NCI-H226 (cell line): Measurements from ENCODE around the gene VPS50.

ENCODE experiments used
- DNase-seq: peaks from one replicate; pipeline ENCODE4 v3.0.0-alpha.2; 2015

The VPS50 gene, protein sequence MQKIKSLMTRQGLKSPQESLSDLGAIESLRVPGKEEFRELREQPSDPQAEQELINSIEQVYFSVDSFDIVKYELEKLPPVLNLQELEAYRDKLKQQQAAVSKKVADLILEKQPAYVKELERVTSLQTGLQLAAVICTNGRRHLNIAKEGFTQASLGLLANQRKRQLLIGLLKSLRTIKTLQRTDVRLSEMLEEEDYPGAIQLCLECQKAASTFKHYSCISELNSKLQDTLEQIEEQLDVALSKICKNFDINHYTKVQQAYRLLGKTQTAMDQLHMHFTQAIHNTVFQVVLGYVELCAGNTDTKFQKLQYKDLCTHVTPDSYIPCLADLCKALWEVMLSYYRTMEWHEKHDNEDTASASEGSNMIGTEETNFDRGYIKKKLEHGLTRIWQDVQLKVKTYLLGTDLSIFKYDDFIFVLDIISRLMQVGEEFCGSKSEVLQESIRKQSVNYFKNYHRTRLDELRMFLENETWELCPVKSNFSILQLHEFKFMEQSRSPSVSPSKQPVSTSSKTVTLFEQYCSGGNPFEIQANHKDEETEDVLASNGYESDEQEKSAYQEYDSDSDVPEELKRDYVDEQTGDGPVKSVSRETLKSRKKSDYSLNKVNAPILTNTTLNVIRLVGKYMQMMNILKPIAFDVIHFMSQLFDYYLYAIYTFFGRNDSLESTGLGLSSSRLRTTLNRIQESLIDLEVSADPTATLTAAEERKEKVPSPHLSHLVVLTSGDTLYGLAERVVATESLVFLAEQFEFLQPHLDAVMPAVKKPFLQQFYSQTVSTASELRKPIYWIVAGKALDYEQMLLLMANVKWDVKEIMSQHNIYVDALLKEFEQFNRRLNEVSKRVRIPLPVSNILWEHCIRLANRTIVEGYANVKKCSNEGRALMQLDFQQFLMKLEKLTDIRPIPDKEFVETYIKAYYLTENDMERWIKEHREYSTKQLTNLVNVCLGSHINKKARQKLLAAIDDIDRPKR

DNA sequence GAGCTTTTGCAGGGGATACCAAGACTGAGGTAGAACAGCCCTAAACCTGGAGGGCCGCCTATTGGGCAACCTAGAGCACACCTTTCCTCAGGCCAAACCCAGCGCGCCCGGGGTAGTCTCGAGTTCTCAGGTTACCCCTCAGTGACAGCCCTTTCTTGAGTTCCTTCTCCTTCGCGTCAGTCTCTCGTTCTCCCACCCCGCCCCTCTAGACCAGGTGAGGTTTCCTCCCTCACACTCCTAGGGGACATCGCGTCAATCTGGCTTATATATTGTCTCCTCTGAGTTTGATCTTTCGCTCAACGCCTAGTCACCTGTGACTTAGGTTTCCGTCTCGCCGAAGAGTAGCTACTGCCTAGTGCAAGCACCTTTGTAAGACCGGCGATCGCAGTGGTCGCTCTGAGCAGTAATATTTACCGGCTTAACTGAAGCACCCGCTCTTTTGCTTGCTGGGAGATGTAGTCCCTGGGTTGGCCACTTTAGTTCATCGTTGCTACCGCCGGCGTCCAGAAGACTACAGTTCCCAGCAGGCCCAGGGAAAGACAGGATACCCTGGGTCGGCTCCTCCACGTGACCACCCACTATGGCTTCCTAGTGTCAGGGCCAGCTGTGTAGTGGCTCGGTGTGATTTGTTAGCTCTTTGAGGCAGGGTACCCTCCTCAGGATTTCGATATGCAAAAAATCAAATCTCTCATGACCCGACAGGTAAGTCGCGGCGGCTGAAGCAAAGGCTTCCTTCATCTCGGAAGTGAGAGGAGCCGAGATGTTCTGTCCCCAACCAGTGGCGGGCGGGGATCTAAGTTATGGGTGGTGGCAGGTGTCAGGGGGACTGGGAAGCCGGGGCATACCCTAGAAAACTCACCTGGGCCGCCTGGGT, at the start of gene VPS50:
TSS of gene VPS50 (plus strand) at position 568 of the 874 bp plus-strand sequence. CDS start at position 670, 102 bp downstream.
- peak; percentile 98 for DNase-seq

DNA sequence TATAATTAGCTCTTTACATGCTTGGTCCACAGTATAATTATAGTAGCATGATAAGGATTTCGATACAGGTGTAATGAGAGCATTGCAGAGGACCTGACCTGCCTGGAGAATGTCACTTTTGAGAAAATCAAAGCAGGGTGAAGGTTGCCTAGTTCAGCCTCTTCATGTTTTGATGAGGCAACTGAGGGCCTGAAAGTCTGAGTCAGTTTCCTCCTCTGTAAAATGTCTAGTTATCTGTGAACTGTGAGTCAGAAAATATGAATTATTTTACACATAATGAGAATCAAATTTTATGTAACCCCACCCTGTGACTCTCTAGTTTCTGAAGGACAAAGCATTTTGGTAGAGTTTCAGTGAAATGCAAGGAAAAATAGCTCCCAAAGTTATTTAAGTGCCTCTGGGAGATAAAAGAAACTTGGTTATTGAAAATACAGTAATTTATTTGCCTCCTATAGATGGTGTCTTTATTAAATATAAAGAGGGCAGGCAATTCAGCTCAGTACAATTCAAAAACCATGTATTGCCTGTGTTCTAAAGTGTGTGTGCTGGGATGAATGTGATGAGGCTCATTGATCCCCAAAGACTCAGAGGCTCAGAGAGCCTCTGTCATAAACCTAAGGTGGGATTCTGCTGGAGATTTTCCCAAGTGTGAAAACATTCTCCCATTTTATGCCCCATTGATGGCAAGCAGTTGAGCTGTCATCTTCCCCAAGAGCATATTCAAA, 46.7 kb upstream of the VPS50 start:
- DNase-seq, result peak; percentile 74

DNA sequence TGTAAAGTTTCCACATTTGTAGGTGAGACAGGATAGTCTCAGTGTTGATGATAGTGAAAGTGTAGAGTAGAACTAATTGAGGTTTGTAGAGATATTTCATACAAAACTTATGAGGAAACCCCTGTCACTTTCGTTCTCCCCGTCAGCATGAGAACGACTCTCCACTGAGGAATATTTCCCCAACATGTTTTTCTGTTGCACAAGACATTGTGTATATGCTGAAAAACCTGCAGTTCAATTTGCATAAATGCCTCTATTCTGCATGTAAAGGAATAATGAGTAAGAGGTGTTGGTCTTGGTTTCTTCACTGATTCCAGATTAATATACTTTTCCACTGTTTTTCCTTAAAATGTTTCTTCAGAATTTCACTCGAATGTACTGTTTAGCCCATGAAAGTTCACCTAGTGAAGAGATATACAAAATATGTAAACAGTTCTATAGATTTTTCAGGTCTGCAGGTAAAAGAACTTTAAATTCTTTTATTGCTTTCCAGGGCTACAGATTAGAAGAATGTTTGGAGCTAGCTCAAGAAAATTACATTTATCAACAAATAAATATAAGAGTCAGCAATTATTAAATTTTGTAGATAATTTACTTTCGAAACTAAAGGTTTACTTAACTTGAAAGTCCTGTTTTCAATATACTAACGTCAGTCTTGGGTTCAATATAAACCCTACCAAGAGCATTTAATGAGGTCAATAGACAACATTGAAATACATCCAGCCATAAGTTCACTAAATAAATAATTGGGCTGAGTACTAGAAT, 43.1 kb upstream of the VPS50 start:
- DNase-seq, result no peak

GRCh38 chr7:93194386-93194785, 37.8 kb upstream of the VPS50 start:
- DNase-seq, result peak; percentile 51

DNA sequence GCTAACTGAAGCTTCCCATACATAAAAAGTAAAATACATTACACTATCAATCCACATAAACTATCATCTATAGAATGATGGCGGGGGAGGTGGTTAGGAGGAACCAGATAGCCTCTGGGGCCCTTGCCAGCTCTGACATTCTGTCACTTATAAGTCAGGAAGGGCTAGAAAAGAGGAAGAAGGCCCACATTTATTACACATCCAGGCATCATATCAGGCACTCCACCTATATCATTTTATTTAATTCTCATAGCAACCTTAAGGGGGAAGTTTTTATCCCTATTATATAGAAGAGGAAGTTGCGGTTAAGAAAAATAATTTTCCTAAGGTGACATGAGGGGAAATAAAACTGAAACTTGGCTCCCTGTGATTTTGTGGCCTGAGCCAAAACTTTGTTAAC, 35.8 kb upstream of the VPS50 start:
- no peak for DNase-seq

GRCh38 chr7:93198472-93198871, 33.7 kb upstream of the VPS50 start:
- no peak for DNase-seq

- DNase-seq, result no peak
Observed at GRCh38 chr7:93202594-93203250, 29.4 kb upstream of the VPS50 start.

GRCh38 chr7:93203496-93203895, 28.7 kb upstream of the VPS50 start:
- DNase-seq, result no peak

DNA sequence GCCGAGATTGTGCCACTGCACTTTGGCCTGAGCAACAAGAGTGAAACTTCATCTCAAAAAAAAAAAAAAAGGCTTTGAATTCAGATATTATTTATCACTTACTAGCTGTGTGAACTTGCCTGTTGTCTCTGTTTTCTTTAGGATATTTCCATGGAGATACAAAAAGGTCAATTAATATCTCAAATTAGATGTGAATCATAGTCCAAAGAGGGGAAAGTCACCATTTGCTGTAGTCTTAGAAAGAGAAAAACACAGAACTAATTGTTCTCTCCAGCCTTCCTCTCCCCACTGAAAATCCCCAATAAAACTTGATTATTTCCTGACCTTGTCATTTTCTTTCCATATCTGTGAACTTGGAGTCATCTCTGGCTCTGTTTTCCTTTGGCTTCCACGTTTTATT, 27.1 kb upstream of the VPS50 start:
- no peak for DNase-seq

- DNase-seq, result no peak
Observed at GRCh38 chr7:93211228-93211818, 20.8 kb upstream of the VPS50 start.

- no peak for DNase-seq
Observed at GRCh38 chr7:93212881-93213280, 19.3 kb upstream of the VPS50 start.

GRCh38 chr7:93218997-93219827, 13.0 kb upstream of the VPS50 start:
- no peak for DNase-seq

GRCh38 chr7:93219868-93220267, 12.3 kb upstream of the VPS50 start:
- no peak for DNase-seq

GRCh38 chr7:93226310-93226709, 5.9 kb upstream of the VPS50 start, which contains the start of gene HEPACAM2:
Gene HEPACAM2 (minus strand): TSS chr7:93226469.
- DNase-seq, result no peak

DNA sequence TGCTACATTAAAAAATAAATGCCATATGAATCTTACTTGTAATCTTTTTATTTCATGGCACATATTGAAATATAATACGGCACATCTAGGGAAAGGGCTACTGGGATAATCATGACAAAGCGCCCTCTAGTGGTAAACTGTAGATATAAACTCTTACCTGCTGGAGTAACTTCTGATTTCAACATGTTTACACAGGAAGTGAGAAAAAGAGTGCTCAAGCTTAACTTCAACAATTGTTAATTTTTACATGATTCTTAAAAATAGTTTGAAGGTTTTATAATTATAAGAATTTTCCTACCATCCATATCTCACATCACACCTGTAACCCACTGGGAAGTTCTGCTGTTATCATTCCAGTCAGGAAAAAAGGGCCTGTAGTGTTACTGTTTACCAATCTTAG, 3.9 kb upstream of the VPS50 start:
- DNase-seq, result peak; percentile 39

GRCh38 chr7:93231259-93231658, 907 bp upstream of the VPS50 start:
- DNase-seq, result no peak

- DNase-seq, result no peak
Observed at GRCh38 chr7:93232673-93233018, 480 bp downstream of the VPS50 start.

DNA sequence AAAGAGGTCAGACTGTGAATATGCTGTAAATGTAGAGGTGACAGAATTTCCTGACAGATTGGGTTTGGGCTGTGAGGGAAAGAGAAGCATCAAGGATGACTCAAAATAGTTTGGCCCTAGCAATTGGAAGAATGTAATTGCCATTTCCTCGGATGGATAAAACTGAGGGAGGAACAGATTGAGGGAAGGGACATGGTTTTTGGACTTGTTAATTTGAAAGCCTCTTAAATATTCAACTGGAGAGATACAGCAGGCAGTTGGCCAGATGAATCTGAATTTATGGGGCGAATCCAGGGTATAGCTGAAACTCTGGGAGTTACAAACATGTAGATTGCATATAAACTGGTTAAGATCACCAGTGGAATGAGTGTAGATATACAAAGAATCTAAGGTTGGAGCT, 3.4 kb downstream of the VPS50 start:
- no peak for DNase-seq

DNA sequence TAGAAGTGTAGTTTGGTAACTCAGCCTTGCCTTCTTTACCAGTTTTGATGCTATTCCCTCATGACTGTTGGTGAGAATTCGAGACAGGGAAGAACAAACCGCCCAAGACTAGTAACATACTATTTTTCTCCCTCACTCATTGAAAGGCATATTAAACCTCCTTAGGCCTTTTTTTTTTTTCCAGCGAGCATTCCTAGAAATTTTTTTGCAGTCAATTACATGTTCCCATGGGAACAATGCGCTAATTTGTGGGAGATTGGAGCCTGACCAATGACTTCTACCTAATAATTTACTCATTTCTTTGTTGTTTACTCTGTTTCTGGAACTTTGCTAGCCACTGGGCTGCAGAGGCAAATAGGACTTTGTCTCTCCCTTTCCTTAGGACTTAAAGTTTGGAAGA, 6.0 kb downstream of the VPS50 start:
- no peak for DNase-seq
